HUES6 (cell line): ENCODE measurements around the gene SOAT1.
A peak's percentile ranks its signal among the peaks of the same experiment; 100 is the strongest.
"Not testable (repeated sequence)": the region's sequence is repeated elsewhere in the genome, so short reads cannot be mapped to it uniquely, and the experiment has no call there.

Experiments used
- H3K27ac ChIP-seq: 2 replicates; pipeline ENCODE4 v1.7.0; 2013; ENCODE audit warnings: low read depth, mild to moderate bottlenecking, low read length, inconsistent platforms
- H3K27me3 ChIP-seq: 2 replicates; pipeline ENCODE4 v1.6.1; 2013; ENCODE audit warnings: low read length; ENCODE audit not compliant: control insufficient read depth, insufficient read depth
- H3K36me3 ChIP-seq: 2 replicates; pipeline ENCODE4 v1.6.1; 2013; ENCODE audit warnings: low read length; ENCODE audit not compliant: control insufficient read depth, insufficient read depth
- H3K4me1 ChIP-seq: 2 replicates; pipeline ENCODE4 v1.6.1; 2013; ENCODE audit warnings: low read length; ENCODE audit not compliant: control insufficient read depth, insufficient read depth
- H3K4me3 ChIP-seq: 2 replicates; pipeline ENCODE4 v1.5.1; 2013; ENCODE audit warnings: low read depth, low read length
- H3K9ac ChIP-seq: one replicate; pipeline ENCODE4 v1.6.1; 2013; ENCODE audit warnings: mild to moderate bottlenecking, low read length
- H3K9me3 ChIP-seq: 2 replicates; pipeline ENCODE4 v1.6.1; 2013; ENCODE audit warnings: low read depth, low read length; ENCODE audit not compliant: control insufficient read depth, insufficient read depth

SOAT1 gene

DNA sequence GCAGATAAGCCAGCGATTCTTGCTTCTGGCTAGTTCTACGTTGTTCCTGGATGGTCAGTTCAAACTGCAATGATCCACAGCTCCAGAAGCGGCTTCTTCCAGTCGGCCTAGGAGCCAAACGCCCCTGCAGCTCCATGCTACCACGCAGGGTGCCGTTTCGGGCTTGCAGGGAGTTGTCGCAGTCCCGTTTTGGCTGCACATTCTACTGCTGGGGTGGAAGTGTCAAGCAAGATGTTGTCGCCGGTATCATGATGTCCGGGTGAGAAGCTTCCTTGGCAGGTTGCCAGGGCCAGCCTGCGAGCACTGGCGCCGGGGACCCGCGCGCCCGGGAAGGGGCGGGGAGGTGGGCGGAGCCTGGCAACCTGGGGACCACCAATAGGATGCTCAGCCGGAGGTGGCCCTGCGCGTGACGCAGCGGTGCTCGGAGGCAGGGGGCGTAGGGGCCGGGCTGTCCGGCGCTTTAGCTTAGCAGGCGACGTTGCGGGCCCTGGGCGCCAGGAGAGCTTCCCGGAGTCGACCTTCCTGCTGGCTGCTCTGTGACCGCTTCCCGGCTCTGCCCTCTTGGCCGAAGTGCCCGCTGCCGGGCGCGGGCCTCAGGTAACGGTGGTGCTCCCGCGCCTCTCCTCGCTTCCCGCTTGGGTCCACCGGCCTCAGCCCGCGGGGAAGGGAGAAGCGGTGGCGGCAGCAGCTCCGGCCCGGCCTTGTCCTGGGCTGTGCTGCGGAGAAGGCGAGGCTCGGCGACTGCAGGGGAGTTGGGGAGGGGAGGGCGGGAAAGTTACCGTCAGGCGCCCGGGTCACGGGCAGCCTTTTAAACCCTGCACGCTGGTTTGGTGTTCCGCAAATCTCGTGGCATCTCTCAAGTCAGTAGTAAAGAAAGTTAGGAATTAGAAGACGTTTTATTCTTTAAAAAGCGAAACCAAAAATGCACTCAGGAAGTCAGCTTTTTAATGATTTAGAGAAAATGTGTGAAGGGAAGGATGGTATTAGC lies at the start of gene SOAT1:
Gene SOAT1, plus strand, starts transcription at position 458 of the 988 bp plus-strand sequence. CDS start 8,888 bp downstream, outside the sequence.
- Histone ChIP-seq H3K9ac (peak within 1 kb of the TSS; percentile 90), H3K4me3 (peak within 1 kb of the TSS; percentile 76), H3K4me1 (peaks cover 13% of the 10 kb centered on the region), H3K36me3 (no peaks in the 10 kb centered on the region), H3K27me3 (peaks cover 63% of the 10 kb centered on the region), H3K27ac (no peak within 1 kb of the TSS; the same call in 1 of the 2 replicates), H3K9me3 (no peaks in the 10 kb centered on the region)

DNA sequence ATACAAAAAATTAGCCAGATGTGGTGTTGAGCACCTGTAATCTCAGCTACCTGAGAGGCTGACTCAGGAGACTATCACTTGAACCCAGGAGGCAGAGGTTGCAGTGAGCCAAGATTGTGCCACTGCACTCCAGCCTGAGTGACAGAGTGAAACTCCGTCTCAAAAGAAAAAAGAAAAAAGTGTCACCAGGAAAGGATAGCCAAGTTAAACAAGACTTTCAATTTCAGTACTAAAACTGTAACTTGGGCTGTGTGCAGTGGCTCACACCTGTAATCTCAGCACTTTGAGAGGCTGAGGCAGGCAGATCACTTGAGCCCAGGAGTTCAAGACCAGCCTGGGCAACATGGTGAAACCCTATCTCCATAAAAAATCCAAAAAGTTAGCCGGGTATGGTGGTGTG lies 48.2 kb upstream of the SOAT1 start:
- H3K4me1 ChIP-seq, H3K27ac ChIP-seq, H3K4me3 ChIP-seq, H3K36me3 ChIP-seq, H3K9ac ChIP-seq, H3K27me3 ChIP-seq, H3K9me3 ChIP-seq: not testable (repeated sequence)

DNA sequence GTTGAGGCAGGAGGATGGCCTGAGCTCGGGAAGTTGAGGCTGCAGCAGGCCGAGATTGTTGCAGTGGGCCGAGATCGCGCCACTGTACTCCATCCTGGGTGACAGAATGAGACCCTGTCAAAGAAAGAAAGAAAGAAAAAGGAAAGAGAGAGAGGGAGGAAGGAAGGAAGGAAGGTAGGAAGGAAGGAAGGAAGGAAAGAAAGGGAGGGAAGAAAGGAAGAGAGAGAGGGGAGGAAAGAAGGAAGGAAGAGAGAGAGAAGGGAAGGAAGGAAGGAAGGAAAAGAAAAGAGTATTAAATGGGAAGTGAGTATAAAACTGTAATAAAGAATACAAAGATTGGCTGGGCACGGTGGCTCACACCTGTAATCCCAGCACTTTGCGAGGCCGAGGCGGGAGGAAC lies 45.7 kb upstream of the SOAT1 start:
- no peak overlapping the region for H3K9ac ChIP-seq
- H3K36me3 ChIP-seq: no peaks in the 10 kb centered on the region
- no peaks in the 10 kb centered on the region for H3K27me3 ChIP-seq
- no peaks in the 10 kb centered on the region for H3K9me3 ChIP-seq
- H3K4me3 ChIP-seq: no peak overlapping the region
- H3K27ac ChIP-seq: no peak overlapping the region
- no peaks in the 10 kb centered on the region for H3K4me1 ChIP-seq

DNA sequence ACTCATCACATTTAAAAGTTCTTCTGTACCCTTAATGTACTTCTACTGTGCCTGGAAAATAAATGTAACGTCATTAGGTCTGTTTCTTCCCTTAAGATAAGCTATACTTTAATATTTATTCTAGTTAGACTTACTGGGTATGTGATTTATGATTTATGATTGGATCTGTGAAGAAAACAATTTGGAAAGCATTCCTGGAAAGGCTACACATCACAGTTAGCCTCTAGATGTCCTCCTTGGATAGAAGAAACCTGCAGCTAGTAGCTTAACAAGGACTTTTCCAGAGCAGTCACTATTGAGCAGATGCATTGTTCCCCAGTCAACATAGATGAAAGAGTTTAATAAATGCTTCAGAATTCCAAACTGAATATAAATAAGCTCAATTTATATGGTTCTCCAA lies 41.9 kb upstream of the SOAT1 start:
- Histone ChIP-seq H3K9me3 (no peaks in the 10 kb centered on the region), H3K27ac (no peak overlapping the region), H3K36me3 (no peaks in the 10 kb centered on the region), H3K27me3 (no peaks in the 10 kb centered on the region), H3K9ac (no peak overlapping the region), H3K4me1 (no peaks in the 10 kb centered on the region), H3K4me3 (no peak overlapping the region)

DNA sequence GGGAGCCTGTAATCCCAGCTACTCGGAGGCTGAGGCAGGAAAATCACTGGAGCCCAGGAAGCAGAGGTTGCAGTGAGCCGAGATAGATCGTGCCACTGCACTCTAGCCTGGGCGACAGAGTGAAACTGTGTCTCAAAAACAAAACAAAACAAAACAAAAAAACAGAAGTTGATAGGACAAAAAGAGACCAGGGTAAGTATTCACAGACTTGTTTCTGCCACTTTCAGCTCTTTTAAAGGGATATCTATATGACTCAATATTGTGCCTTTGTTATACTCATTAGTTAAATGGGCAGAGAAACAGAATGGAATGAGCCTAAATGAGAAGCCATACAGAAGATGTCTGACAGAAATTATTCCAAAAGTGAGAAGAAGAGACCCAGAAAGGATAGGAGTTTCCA lies 41.0 kb upstream of the SOAT1 start:
- Histone ChIP-seq H3K36me3 (no peaks in the 10 kb centered on the region), H3K9ac (no peak overlapping the region), H3K4me3 (no peak overlapping the region), H3K27ac (no peak overlapping the region), H3K27me3 (no peaks in the 10 kb centered on the region), H3K9me3 (no peaks in the 10 kb centered on the region), H3K4me1 (no peaks in the 10 kb centered on the region)

DNA sequence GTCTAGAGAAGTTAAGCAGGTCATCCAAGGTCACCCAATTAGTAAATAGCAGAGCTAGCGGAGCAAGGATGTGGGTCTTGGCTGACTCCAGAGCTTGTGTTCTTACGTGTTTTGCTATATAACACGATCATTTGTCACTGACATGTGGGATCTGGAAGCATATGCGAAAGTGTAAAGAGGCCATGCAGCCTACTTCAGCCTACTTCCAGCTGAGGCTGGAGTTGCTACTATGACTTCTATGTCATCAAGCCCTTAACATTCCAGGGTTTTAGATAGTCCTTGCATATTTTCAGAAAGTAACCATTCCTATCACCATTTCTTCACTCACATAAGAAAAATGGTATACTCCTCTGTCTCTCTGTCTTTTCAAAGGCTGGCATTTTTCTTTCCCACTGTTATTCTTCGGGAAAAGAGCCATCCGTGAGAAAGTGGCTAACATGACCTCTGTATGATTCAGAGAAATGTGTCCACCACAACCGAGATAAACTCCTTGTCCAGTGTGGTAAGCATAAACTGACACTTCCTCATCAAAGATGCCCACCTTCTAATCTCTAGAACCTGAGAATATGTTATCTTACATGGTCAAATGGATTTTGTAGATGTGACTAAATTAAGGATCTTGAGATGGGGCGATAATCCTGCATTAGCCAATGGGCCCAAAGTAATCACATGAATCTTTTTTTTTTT lies 40.2 kb upstream of the SOAT1 start:
- Histone ChIP-seq H3K4me1 (no peaks in the 10 kb centered on the region), H3K27me3 (no peaks in the 10 kb centered on the region), H3K9me3 (no peaks in the 10 kb centered on the region), H3K4me3 (no peak overlapping the region), H3K9ac (no peak overlapping the region), H3K27ac (no peak overlapping the region), H3K36me3 (no peaks in the 10 kb centered on the region)

DNA sequence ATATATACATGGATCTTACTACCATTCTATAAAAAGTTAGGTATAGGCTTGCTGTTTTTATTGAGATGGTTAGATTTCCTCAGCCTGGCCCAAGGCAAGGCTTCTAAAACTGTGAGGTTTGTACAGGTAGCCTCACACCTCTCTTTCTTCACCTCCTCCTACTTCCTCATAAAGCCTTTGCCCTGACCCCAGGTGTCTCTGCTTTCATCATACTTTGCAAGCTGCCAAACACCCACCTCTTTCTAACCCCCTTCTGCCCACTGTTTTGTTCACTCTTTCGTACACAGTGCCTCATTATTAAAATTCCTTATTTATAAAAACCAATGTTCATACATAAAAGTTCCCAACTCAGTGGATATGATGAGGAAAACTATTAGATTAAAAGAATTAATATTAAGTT lies 31.4 kb upstream of the SOAT1 start:
- H3K27ac ChIP-seq: no peak overlapping the region
- H3K36me3 ChIP-seq: no peaks in the 10 kb centered on the region
- H3K4me1 ChIP-seq: no peaks in the 10 kb centered on the region
- no peak overlapping the region for H3K9ac ChIP-seq
- H3K27me3 ChIP-seq: no peaks in the 10 kb centered on the region
- no peaks in the 10 kb centered on the region for H3K9me3 ChIP-seq
- no peak overlapping the region for H3K4me3 ChIP-seq

DNA sequence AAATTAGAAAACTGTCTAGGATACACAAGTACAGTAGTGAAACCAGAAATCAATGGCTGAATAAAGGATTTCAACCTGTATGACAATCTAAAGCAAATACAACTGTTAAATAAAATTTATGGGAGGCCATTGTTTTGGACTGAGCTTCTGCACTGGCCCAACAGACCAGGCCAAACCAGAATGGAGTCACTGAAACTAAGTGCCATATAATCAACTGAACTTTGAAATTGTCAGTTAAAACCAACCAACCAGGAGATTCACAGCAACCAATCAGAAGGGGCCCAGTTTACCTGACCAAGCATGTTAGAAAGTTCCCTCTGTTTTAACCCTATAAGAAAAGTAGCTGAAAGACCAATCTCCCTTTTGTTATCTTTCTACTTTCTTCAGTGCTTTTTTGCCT lies 30.5 kb upstream of the SOAT1 start:
- no peaks in the 10 kb centered on the region for H3K9me3 ChIP-seq
- H3K36me3 ChIP-seq: no peaks in the 10 kb centered on the region
- no peak overlapping the region for H3K9ac ChIP-seq
- H3K4me1 ChIP-seq: no peaks in the 10 kb centered on the region
- H3K27ac ChIP-seq: no peak overlapping the region
- no peaks in the 10 kb centered on the region for H3K27me3 ChIP-seq
- no peak overlapping the region for H3K4me3 ChIP-seq

DNA sequence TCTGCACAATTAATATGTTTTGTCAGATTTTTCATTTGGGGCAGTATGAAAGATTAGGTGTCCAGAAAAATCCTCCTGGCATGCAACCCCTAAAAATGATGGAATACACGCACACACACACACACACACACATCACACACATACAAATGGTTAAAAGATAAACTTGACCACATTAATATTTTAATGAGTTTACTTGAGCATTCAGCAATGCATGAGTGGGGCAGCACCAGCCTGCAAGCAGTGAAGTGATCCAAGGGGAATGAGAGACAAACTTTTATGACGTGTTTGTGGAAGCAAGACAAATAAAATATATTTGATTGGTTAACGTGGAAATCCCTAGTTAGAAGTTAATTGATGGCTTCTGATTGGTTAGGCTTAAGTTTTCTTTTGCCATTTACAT lies 29.1 kb upstream of the SOAT1 start:
- Histone ChIP-seq H3K27ac (no peak overlapping the region), H3K27me3 (no peaks in the 10 kb centered on the region), H3K36me3 (no peaks in the 10 kb centered on the region), H3K4me1 (no peaks in the 10 kb centered on the region), H3K9ac (no peak overlapping the region), H3K9me3 (no peaks in the 10 kb centered on the region), H3K4me3 (no peak overlapping the region)

DNA sequence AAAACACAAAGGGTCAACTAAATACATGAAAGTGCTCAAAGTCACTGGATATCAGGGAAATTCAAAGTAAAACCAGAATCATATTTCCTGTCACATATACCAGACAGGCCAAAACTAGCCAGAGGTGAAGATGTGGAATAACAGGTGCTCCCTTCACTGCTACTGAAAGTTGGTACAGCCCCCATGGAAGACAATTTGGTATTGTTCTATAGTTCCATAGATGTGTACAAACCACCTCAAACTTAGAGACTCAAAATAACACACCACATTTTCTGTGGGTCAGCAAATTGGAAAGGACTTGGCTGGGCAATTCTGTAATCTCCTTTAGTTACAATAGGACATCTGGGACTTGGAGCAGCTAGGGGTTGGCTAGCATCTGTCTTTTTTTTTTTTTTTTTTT lies 24.5 kb upstream of the SOAT1 start:
- Histone ChIP-seq H3K4me3 (no peak overlapping the region), H3K9me3 (no peaks in the 10 kb centered on the region), H3K4me1 (no peaks in the 10 kb centered on the region), H3K9ac (no peak overlapping the region), H3K36me3 (no peaks in the 10 kb centered on the region), H3K27me3 (no peaks in the 10 kb centered on the region), H3K27ac (no peak overlapping the region)

DNA sequence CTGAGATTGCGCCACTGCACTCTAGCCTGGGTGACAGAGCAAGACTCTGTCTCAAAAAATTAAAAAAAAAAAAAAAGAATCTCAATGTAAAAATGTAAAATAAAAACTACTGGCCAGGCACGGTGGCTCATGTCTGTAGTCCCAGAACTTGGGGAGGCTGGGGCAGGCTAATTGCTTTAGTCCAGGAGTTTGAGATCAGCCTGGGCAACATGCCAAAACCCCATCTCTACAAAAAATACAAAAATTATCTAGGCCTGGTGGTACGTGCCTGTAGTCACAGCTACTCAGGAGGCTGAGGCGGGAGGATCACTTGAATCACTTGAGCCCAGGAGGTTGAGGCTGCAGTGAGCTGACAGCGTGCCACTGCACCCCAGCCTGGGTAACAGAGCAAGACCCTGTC lies 19.2 kb upstream of the SOAT1 start:
- H3K27me3 ChIP-seq, H3K9me3 ChIP-seq, H3K9ac ChIP-seq, H3K4me1 ChIP-seq, H3K27ac ChIP-seq, H3K4me3 ChIP-seq, H3K36me3 ChIP-seq: not testable (repeated sequence)
